GM12872 (cell line): ENCODE results near the gene ARID2.

ENCODE experiments used
- CTCF ChIP-seq: IDR thresholded peaks from 3 replicates; pipeline ENCODE4 v1.5.1; 2011; ENCODE audit warnings: low read depth, mild to moderate bottlenecking, low read length, moderate library complexity; ENCODE audit not compliant: insufficient read depth

The ARID2 gene

DNA sequence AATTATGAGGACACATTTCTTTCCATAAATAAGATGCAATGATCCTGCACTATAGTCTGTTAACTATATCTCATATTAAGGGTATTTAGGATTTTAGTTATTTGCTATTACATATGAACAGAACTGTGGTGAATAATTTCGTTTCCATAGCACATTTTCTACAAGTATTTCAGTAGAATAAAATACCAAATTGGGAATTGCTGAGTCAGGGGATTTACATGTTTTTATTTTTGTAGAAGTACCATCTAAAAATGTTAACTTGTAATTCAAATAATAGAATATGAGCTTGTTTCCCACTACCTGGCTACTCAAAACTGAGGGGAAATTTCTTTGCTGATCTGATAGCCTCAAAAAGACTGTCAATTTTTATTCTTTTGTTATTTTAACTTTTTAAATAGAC lies 136.8 kb downstream of the ARID2 start:
- TF ChIP-seq CTCF = no peak

DNA sequence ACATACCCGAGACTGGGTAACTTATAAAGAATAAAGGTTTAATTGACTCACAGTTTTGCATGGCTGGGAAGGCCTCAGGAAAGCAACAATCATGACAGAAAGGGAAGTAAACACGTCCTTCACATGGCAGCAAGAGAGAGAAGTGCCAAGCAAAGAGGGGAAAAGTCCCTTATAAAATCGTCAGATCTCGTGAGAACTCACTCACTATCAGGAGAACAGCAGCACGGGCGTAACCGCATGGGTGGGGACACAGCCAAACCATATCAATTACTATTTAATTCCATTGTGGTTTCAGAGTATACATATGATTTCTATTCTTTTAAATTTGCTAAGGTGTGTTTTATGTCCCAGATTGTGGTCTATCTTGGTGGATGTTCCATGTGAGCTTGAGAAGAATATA lies 142.9 kb downstream of the ARID2 start:
- TF ChIP-seq CTCF = no peak

DNA sequence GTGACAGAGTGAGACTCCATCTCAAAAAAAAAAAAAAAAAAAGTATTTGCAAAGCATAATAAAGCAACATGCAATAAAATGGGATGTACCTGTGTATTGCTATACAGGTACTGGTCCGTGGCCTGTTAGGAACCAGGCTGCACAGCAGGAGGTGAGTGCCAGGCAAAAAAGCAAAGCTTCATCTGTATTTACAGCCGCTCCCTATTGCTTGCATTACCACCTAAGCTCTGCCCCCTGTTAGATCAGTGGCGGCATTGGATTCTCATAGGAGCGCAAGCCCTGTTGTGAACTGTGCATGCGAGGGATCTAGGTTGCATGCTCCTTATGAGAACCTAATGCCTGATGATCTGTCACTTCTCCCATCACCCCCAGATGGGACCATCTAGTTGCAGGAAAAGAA lies 147.6 kb downstream of the ARID2 start:
- TF ChIP-seq CTCF = no peak

- no peak for TF ChIP-seq CTCF
Observed at GRCh38 chr12:45878630-45879255, 149.2 kb downstream of the ARID2 start.

GRCh38 chr12:45879363-45879895 lies 149.9 kb downstream of the ARID2 start:
- TF ChIP-seq CTCF = no peak

- TF ChIP-seq CTCF = no peak
Observed at GRCh38 chr12:45880533-45880932, 151.0 kb downstream of the ARID2 start.

DNA sequence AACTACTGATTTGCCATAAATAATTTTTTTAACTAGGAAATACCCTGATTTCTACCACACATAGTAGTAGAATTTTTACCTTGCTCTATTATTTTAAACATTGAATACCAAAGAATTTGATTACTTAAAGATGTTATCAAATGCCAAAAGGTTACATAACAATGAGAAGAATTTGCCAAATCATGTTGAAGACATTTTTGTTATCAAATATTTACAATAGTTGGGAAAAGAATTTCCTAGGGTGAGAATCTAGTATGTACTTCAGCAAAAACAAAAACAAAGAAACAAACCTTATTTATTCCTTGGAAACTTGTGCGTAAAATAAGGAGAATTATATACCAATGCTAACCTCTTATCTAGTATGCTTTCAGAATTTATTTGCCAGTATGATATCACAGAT lies 153.7 kb downstream of the ARID2 start:
- no peak for TF ChIP-seq CTCF

GRCh38 chr12:45886685-45887084 lies 157.2 kb downstream of the ARID2 start:
- TF ChIP-seq CTCF = no peak
